ENCODE data around the gene ADGRB2.

ADGRB2 gene

GRCh38 chr1:31788825-31789256 lies 24.7 kb upstream of the ADGRB2 start:
- no peak for DNase-seq
- H3K4me3 ChIP-seq (ENCODE audit: low read depth in 1 of 2, low read length in 2 of 2) = peak overlapping the region; percentile 36 to 70; a peak in 3 of 4 replicates
- H3K27me3 ChIP-seq (ENCODE audit: insufficient read depth, low read length, poor library complexity) = no peaks in the 10 kb centered on the region
- no peak for TF ChIP-seq CTCF (IDR thresholded peaks at IDR 0.05; ENCODE audit: borderline replicate concordance, extremely low read depth, low read length, poor library complexity, severe bottlenecking)
- no peak for TF ChIP-seq EZH2 (IDR thresholded peaks at IDR 0.05; ENCODE audit: borderline replicate concordance, low read depth, low read length, severe bottlenecking)
- H3K27ac ChIP-seq (ENCODE audit: low read length) = peak overlapping the region; percentile 60
- no peaks in the 10 kb centered on the region for H3K36me3 ChIP-seq (ENCODE audit: insufficient read depth, low read length)
- no peaks in the 10 kb centered on the region for H3K9me3 ChIP-seq (ENCODE audit: insufficient read depth, low read length, severe bottlenecking)
- ATAC-seq (ENCODE audit: insufficient read depth, low read depth) = peak; percentile 57
- peaks cover 19% of the 10 kb centered on the region for H3K4me1 ChIP-seq (ENCODE audit: insufficient read depth, low read length)
- H3K4me2 ChIP-seq (ENCODE audit: insufficient read depth, low read length) = peak overlapping the region; percentile 99
- H4K20me1 ChIP-seq (ENCODE audit: insufficient read depth, low read length) = no peaks in the 10 kb centered on the region
- H2AFZ ChIP-seq (ENCODE audit: low read depth, low read length) = peak overlapping the region; percentile 73
- no peaks in the 10 kb centered on the region for H3K79me2 ChIP-seq (ENCODE audit: insufficient read depth, low read length)
- peak overlapping the region; percentile 51 for H3K9ac ChIP-seq (ENCODE audit: low read depth, low read length)

- TF ChIP-seq CTCF (IDR thresholded peaks at IDR 0.05; ENCODE audit: borderline replicate concordance, extremely low read depth, low read length, poor library complexity, severe bottlenecking) = no peak
- no peak for TF ChIP-seq EZH2 (IDR thresholded peaks at IDR 0.05; ENCODE audit: borderline replicate concordance, low read depth, low read length, severe bottlenecking)
Measured at GRCh38 chr1:31788138-31788824, 24.1 kb upstream of the ADGRB2 start.

GRCh38 chr1:31787786-31788137 lies 23.6 kb upstream of the ADGRB2 start:
- Histone ChIP-seq H3K27ac (ENCODE audit: low read length) (no peak overlapping the region), H3K79me2 (ENCODE audit: insufficient read depth, low read length) (no peaks in the 10 kb centered on the region), H3K4me2 (ENCODE audit: insufficient read depth, low read length) (peak overlapping the region; percentile 99), H3K27me3 (ENCODE audit: insufficient read depth, low read length, poor library complexity) (no peaks in the 10 kb centered on the region), H3K9me3 (ENCODE audit: insufficient read depth, low read length, severe bottlenecking) (no peaks in the 10 kb centered on the region), H3K4me3 (ENCODE audit: low read depth in 1 of 2, low read length in 2 of 2) (peak overlapping the region in 1 of 2 experiments; percentile 70; a peak in 2 of 4 replicates), H4K20me1 (ENCODE audit: insufficient read depth, low read length) (no peaks in the 10 kb centered on the region), H3K4me1 (ENCODE audit: insufficient read depth, low read length) (peaks cover 19% of the 10 kb centered on the region), H3K36me3 (ENCODE audit: insufficient read depth, low read length) (no peaks in the 10 kb centered on the region), H3K9ac (ENCODE audit: low read depth, low read length) (no peak overlapping the region), H2AFZ (ENCODE audit: low read depth, low read length) (peak overlapping the region; percentile 73; the same call in 1 of the 2 replicates)
- DNase-seq = no peak
- TF ChIP-seq EZH2 (IDR thresholded peaks at IDR 0.05; ENCODE audit: borderline replicate concordance, low read depth, low read length, severe bottlenecking) (no peak), CTCF (IDR thresholded peaks at IDR 0.05; ENCODE audit: borderline replicate concordance, extremely low read depth, low read length, poor library complexity, severe bottlenecking) (no peak)
- no peak for ATAC-seq (ENCODE audit: insufficient read depth, low read depth)

More at GRCh38 chr1:31788138-31788824, 24.1 kb upstream of the ADGRB2 start:
- no peaks in the 10 kb centered on the region for H3K9me3 ChIP-seq (ENCODE audit: insufficient read depth, low read length, severe bottlenecking)
- H3K4me2 ChIP-seq (ENCODE audit: insufficient read depth, low read length) = peak overlapping the region; percentile 99
- DNase-seq (peak; percentile 88), ATAC-seq (ENCODE audit: insufficient read depth, low read depth) (peak; percentile 64)
- no peaks in the 10 kb centered on the region for H4K20me1 ChIP-seq (ENCODE audit: insufficient read depth, low read length)
- peaks cover 19% of the 10 kb centered on the region for H3K4me1 ChIP-seq (ENCODE audit: insufficient read depth, low read length)
- H3K79me2 ChIP-seq (ENCODE audit: insufficient read depth, low read length) = no peaks in the 10 kb centered on the region
- peak overlapping the region; percentile 60 for H3K27ac ChIP-seq (ENCODE audit: low read length)
- peak overlapping the region; percentile 51 for H3K9ac ChIP-seq (ENCODE audit: low read depth, low read length)
- H3K36me3 ChIP-seq (ENCODE audit: insufficient read depth, low read length) = no peaks in the 10 kb centered on the region
- H3K27me3 ChIP-seq (ENCODE audit: insufficient read depth, low read length, poor library complexity) = no peaks in the 10 kb centered on the region
- H3K4me3 ChIP-seq (ENCODE audit: low read depth in 1 of 2, low read length in 2 of 2) = peak overlapping the region; percentile 36 to 70; a peak in 3 of 4 replicates
- peak overlapping the region; percentile 73 for H2AFZ ChIP-seq (ENCODE audit: low read depth, low read length)

Measured in DND-41 (cell line).